Measurements from ENCODE around the gene MST1R.

MST1R gene

GRCh38 chr3:49898991-49899390 is 4.7 kb downstream of the MST1R start:
- Histone ChIP-seq H3K27me3 (no peaks in the 10 kb centered on the region), H3K4me1 (no peaks in the 10 kb centered on the region), H3K9me3 (no peaks in the 10 kb centered on the region), H3K4me3 (ENCODE audit: low read depth, low read length) (no peak overlapping the region), H3K36me3 (no peaks in the 10 kb centered on the region)
- TF ChIP-seq CTCF (IDR thresholded peaks at IDR 0.05; ENCODE audit: low read depth, low read length), result no peak
- no peak for DNase-seq

- DNase-seq, result no peak
- Histone ChIP-seq H3K4me1 (no peaks in the 10 kb centered on the region), H3K4me3 (ENCODE audit: low read depth, low read length) (no peak overlapping the region), H3K9me3 (no peaks in the 10 kb centered on the region), H3K36me3 (no peaks in the 10 kb centered on the region), H3K27me3 (no peaks in the 10 kb centered on the region)
- TF ChIP-seq CTCF (IDR thresholded peaks at IDR 0.05; ENCODE audit: low read depth, low read length), result no peak
Measured at GRCh38 chr3:49896345-49896744, 7.3 kb downstream of the MST1R start.

- H3K4me3 ChIP-seq (ENCODE audit: low read depth, low read length), result no peak overlapping the region
- no peak for TF ChIP-seq CTCF (IDR thresholded peaks at IDR 0.05; ENCODE audit: low read depth, low read length)
- H3K27me3 ChIP-seq, result no peaks in the 10 kb centered on the region
- no peaks in the 10 kb centered on the region for H3K9me3 ChIP-seq
- no peaks in the 10 kb centered on the region for H3K4me1 ChIP-seq
- no peak for DNase-seq
- H3K36me3 ChIP-seq, result no peaks in the 10 kb centered on the region
Measured at GRCh38 chr3:49895791-49896190, 7.9 kb downstream of the MST1R start.

GRCh38 chr3:49889296-49889695 is 14.4 kb downstream of the MST1R start:
- H3K4me1 ChIP-seq, result no peaks in the 10 kb centered on the region
- no peak for TF ChIP-seq CTCF (IDR thresholded peaks at IDR 0.05; ENCODE audit: low read depth, low read length)
- H3K27me3 ChIP-seq, result no peaks in the 10 kb centered on the region
- DNase-seq, result no peak
- no peaks in the 10 kb centered on the region for H3K9me3 ChIP-seq
- H3K4me3 ChIP-seq (ENCODE audit: low read depth, low read length), result no peak overlapping the region
- H3K36me3 ChIP-seq, result no peaks in the 10 kb centered on the region

GRCh38 chr3:49886922-49887265 is 16.8 kb downstream of the MST1R start:
- TF ChIP-seq CTCF (IDR thresholded peaks at IDR 0.05; ENCODE audit: low read depth, low read length), result no peak
- no peaks in the 10 kb centered on the region for H3K4me1 ChIP-seq
- no peaks in the 10 kb centered on the region for H3K36me3 ChIP-seq
- no peak for DNase-seq
- no peaks in the 10 kb centered on the region for H3K27me3 ChIP-seq
- H3K4me3 ChIP-seq (ENCODE audit: low read depth, low read length), result no peak overlapping the region
- H3K9me3 ChIP-seq, result no peaks in the 10 kb centered on the region

- no peak for TF ChIP-seq CTCF (IDR thresholded peaks at IDR 0.05; ENCODE audit: low read depth, low read length)
Measured at GRCh38 chr3:49883998-49884397, 19.7 kb downstream of the MST1R start.

More at GRCh38 chr3:49883998-49884397, 19.7 kb downstream of the MST1R start:
- Histone ChIP-seq H3K27me3 (no peaks in the 10 kb centered on the region), H3K36me3 (no peaks in the 10 kb centered on the region), H3K9me3 (no peaks in the 10 kb centered on the region), H3K4me1 (no peaks in the 10 kb centered on the region), H3K4me3 (ENCODE audit: low read depth, low read length) (no peak overlapping the region)
- DNase-seq, result no peak
